Measurements from ENCODE around the gene EYA4.

DNA sequence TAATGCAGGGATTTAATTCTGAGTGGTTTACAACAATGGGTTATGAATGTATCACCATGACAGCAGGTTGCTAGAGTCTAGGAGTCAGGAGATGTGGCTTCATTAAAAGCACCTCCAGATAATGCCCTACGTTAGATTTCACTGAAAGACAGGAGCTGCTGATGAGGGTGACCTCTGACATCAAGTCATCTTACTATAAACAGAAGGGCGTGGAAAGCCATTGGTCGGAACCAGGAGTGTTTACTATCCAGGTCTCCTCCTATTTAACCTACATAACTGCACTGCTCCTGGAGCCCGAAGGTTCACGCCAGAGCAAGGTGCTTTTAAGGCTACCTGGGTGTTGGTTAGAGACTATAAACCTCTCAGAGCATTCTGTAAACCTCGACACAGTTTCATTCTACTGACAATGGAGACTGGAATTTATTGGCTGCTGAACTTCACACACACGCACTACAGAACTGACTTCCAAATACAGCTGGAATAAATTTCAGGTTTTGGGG lies 128.7 kb downstream of the EYA4 start:
- TF ChIP-seq, protein P1, sequence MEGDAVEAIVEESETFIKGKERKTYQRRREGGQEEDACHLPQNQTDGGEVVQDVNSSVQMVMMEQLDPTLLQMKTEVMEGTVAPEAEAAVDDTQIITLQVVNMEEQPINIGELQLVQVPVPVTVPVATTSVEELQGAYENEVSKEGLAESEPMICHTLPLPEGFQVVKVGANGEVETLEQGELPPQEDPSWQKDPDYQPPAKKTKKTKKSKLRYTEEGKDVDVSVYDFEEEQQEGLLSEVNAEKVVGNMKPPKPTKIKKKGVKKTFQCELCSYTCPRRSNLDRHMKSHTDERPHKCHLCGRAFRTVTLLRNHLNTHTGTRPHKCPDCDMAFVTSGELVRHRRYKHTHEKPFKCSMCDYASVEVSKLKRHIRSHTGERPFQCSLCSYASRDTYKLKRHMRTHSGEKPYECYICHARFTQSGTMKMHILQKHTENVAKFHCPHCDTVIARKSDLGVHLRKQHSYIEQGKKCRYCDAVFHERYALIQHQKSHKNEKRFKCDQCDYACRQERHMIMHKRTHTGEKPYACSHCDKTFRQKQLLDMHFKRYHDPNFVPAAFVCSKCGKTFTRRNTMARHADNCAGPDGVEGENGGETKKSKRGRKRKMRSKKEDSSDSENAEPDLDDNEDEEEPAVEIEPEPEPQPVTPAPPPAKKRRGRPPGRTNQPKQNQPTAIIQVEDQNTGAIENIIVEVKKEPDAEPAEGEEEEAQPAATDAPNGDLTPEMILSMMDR (IDR thresholded peaks at IDR 0.05; ENCODE audit: low read length): no peak
- TF ChIP-seq EZH2 (IDR thresholded peaks at IDR 0.05; ENCODE audit: borderline replicate concordance, low read length): no peak
